NCI-H2171 treated with DMSO at 0.1 percent for 48 hours (cell line): ENCODE measurements around the gene PCDHA1.
"Not testable (repeated sequence)": the region's sequence is repeated elsewhere in the genome, so short reads cannot be mapped to it uniquely, and the experiment has no call there.

Experiments
- DNase-seq: peaks from one replicate; lab custom pipeline; 2025; lab: John Stamatoyannopoulos, UW

PCDHA1 gene

GRCh38 chr5:140785905-140786686 lies at the start of gene PCDHA1:
Gene PCDHA1 (plus strand): TSS chr5:140786140.
- DNase-seq, result no peak

- DNase-seq, result no peak
Measured at GRCh38 chr5:140737486-140737885, 48.5 kb upstream of the PCDHA1 start.

- DNase-seq, result no peak
Measured at GRCh38 chr5:140741967-140742366, 44.0 kb upstream of the PCDHA1 start.

- DNase-seq, result no peak
Measured at GRCh38 chr5:140753561-140753960, 32.4 kb upstream of the PCDHA1 start.

- no peak for DNase-seq
Measured at GRCh38 chr5:140764177-140764973, 21.6 kb upstream of the PCDHA1 start.

GRCh38 chr5:140767444-140767843 lies 18.5 kb upstream of the PCDHA1 start:
- DNase-seq, result no peak

GRCh38 chr5:140780512-140780911 lies 5.4 kb upstream of the PCDHA1 start:
- DNase-seq, result no peak

- DNase-seq, result not testable (repeated sequence)
Measured at GRCh38 chr5:140787422-140787821, 1.5 kb downstream of the PCDHA1 start.

GRCh38 chr5:140787849-140788504 lies 2.0 kb downstream of the PCDHA1 start:
- DNase-seq, result not testable (repeated sequence)

- DNase-seq, result no peak
Measured at GRCh38 chr5:140791089-140791488, 5.1 kb downstream of the PCDHA1 start.

- DNase-seq, result no peak
Measured at GRCh38 chr5:140794595-140795258, 8.8 kb downstream of the PCDHA1 start, which contains the start of gene PCDHA2. Gene PCDHA2 (plus strand): TSS chr5:140794852.

GRCh38 chr5:140795259-140795641 lies 9.3 kb downstream of the PCDHA1 start:
- DNase-seq, result no peak

GRCh38 chr5:140796072-140796717 lies 10.3 kb downstream of the PCDHA1 start:
- not testable (repeated sequence) for DNase-seq

- DNase-seq, result no peak
Measured at GRCh38 chr5:140796718-140797095, 10.8 kb downstream of the PCDHA1 start.

GRCh38 chr5:140800816-140801493 lies 15.0 kb downstream of the PCDHA1 start, which contains the start of gene PCDHA3:
Gene PCDHA3 (plus strand): TSS chr5:140801057.
- DNase-seq, result no peak

GRCh38 chr5:140801494-140801841 lies 15.5 kb downstream of the PCDHA1 start:
- DNase-seq, result no peak

GRCh38 chr5:140802381-140802780 lies 16.4 kb downstream of the PCDHA1 start:
- DNase-seq, result not testable (repeated sequence)

- DNase-seq, result no peak
Measured at GRCh38 chr5:140802781-140803271, 16.9 kb downstream of the PCDHA1 start.

- DNase-seq, result no peak
Measured at GRCh38 chr5:140806834-140807775, 21.2 kb downstream of the PCDHA1 start, which contains the start of gene PCDHA4. Gene PCDHA4 (plus strand): TSS chr5:140807068.
